HG03103 (cell line): ENCODE data around the gene DOCK2.
"Not testable (repeated sequence)": the region's sequence is repeated elsewhere in the genome, so short reads cannot be mapped to it uniquely, and the experiment has no call there.

Experiments
- ATAC-seq: cut with Tn5 transposase; IDR thresholded peaks from one replicate; pipeline ENCODE4 v1.9.1; 2021; ENCODE audit warnings: low read depth; ENCODE audit not compliant: unreplicated experiment

DOCK2 gene

DNA sequence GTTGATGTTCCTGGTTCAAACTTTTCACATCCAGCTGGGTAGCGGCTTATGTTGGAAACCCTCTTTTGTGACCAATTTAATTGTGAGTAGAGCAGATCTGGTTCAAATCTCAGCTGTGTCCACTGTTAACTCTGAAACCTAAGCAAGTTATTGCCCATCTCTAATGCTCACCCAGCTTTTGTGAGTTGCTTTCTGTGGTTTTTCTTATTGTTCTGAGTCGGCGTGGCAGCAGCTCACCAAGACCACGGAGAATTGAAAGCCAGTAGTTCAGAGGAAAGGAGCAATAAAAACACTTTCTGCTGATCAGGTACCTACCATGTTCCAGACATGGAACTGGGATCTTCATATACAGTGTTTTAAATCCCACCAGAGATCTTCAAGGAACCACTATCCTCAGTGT lies 114.4 kb downstream of the DOCK2 start:
- ATAC-seq: no peak

- ATAC-seq: not testable (repeated sequence)
Measured at GRCh38 chr5:169752566-169752965, 115.5 kb downstream of the DOCK2 start.

GRCh38 chr5:169753795-169754194 lies 116.7 kb downstream of the DOCK2 start:
- no peak for ATAC-seq

DNA sequence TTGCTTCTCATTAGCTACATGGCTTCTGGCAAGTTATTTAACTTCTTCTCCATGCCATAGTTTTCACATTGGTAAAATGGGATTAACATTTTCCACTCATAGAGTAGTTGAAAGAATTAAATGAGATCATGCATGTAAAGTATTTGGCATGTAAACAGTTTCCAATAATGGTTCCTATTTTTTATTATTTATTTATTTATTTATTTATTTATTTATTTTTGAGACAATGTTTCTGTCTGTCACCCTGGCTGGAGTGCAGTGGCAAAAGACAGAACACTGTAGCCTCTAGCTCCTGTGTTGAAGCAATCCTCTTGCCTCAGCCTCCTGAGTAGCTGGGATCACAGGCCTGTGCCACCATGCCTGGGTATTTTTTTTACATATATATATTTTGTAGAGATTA lies 117.7 kb downstream of the DOCK2 start:
- ATAC-seq: no peak

DNA sequence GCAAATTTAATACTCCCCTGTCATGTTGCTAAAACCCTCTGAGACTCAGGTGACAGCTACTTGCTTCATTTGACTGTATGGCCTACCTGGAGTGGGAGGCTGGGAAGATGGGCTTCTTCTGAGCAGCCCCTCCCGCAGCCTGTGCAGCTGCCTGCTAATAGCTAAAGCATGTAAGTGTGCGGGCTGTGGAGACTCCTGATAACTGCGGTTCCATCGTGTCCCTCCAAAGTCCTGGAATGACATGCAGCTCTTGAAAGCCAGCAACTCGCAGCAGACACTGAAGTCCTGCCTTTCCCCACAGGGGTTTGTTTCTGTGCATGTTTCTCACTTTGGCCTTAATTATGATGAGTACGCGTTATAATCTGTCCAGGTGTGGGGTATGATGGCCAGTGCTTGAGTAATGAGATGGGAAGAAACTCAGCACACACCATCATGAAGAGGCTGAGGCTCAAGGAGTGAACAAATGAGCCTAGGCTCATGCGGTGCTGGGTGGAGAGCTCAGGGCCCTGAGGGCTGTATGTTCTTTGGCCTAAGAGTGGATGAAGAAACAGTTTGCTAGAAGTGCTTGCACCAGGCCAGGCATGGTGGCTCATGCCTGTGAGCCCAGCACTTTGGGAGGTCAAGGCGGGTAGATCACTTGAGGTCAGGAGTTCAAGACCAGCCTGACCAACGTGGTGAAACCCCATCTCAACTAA lies 119.1 kb downstream of the DOCK2 start:
- ATAC-seq: no peak

DNA sequence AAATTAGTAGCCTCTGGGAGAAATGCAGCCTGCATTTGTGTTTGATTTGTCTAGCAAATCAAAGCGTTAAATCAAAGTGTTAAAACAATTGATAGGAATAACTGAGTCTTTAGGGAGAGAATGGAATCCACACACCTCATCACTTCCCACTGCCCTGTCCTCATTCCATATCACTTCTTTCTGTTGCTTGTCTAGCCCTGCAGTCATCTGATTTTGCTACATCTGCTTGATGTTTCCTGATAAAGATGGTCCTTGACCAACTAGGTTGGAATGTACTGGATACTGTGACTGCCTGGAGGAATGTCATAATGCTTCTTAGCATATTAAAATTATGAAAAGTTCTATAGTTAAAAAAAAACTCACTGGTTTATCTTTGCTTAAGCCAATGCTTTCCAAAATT lies 119.9 kb downstream of the DOCK2 start:
- no peak for ATAC-seq

- ATAC-seq: no peak
Measured at GRCh38 chr5:169758886-169759285, 121.8 kb downstream of the DOCK2 start.

- no peak for ATAC-seq
Measured at GRCh38 chr5:169760229-169760628, 123.2 kb downstream of the DOCK2 start.

- ATAC-seq: no peak
Measured at GRCh38 chr5:169762338-169763095, 125.4 kb downstream of the DOCK2 start.

- no peak for ATAC-seq
Measured at GRCh38 chr5:169763376-169764017, 126.4 kb downstream of the DOCK2 start.

GRCh38 chr5:169764018-169764378 lies 126.9 kb downstream of the DOCK2 start:
- no peak for ATAC-seq

GRCh38 chr5:169765176-169765996 lies 128.3 kb downstream of the DOCK2 start:
- ATAC-seq: no peak

DNA sequence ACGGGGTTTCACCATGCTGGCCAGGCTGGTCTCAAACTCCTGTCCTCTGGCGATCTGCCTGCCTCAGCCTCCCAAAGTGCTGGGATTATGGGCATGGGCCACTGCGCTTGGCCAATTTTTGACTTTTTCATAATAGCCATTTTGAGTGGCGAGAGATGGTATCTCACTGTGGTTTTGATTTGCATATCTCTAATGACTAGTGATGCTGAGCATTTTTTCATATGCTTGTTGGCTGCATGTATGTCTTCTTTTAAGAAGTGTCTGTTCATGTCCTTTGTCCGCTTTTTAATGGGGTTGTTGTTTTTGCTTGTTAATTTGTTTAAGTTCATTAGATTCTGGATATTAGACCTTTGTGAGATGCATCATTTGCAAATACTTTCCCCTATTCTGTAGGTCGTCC lies 129.9 kb downstream of the DOCK2 start:
- not testable (repeated sequence) for ATAC-seq

GRCh38 chr5:169767938-169768337 lies 130.9 kb downstream of the DOCK2 start:
- ATAC-seq: no peak

- ATAC-seq: no peak
Measured at GRCh38 chr5:169768416-169768815, 131.3 kb downstream of the DOCK2 start.

DNA sequence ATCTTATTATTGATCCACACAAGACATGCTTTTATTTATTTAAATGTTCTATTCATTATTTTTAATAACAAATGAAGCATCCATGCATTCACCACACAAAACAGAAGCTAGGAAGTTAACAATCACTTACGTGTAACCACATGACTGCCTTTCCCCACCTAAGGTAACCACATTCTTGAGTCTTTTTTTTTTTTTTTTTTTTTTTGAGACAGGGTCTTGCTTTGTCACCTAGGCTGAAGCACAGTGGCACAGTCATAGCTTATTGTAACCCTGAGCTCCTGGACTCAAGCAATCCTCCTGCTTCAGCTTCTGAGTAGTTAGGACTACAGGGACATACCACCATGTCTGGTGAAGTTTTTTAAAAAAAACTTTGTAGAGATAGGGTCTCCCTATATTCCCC lies 133.0 kb downstream of the DOCK2 start:
- no peak for ATAC-seq

DNA sequence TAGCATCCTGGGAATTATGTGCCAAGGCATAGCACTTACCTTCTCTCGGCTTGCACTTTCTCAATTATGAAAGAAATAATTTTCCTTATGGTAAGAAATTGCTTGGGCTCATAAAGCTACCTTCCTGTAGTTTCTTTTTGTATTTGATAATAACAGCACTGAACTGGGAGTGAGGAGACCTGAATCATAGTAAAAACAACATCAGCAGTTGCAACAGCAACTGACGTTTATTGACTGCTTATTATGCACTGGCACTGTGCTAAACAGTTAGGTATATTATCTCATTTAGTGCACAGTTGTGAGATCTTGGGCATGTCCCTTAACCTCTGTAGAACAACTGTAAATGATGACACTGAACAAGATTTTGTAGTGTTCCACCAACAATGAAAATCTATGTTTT lies 135.2 kb downstream of the DOCK2 start:
- no peak for ATAC-seq

DNA sequence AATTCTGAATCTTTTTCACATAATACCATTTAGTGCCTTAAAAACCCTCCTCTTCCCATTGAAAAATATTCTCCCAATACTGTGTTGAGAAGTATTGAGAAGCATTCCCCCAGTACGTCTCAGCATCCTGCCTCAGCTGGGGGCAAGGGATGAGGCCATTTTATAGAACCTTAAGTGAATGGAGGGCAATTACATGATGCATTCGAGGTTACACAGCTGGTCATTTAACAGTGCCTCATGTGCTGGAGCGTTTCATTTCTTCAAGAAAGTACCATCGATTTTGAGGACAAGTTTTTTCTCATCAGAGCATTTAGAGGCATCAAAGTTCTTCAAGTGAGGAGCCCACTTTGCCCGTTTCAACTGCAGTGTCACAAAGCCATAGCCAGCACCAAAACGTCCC lies 135.6 kb downstream of the DOCK2 start:
- no peak for ATAC-seq

DNA sequence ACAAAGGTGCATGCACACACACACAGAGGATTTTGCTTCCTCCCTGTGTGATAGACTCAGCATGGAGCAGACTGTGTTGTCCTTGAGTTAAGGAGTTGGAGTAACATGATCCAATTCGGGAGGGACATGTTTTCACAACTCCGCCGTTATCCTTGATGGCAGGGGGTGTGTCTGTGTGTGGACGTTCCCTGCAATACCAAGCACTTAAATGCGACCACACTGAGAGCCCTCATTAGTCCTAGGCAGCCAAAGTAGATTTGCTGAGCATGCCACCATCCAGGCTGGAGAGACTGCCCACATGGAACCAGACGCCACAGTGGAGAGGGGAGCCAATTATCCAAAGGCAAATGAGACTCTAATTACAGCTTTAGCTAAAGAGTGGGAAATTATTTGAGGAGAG lies 140.1 kb downstream of the DOCK2 start:
- ATAC-seq: no peak

DNA sequence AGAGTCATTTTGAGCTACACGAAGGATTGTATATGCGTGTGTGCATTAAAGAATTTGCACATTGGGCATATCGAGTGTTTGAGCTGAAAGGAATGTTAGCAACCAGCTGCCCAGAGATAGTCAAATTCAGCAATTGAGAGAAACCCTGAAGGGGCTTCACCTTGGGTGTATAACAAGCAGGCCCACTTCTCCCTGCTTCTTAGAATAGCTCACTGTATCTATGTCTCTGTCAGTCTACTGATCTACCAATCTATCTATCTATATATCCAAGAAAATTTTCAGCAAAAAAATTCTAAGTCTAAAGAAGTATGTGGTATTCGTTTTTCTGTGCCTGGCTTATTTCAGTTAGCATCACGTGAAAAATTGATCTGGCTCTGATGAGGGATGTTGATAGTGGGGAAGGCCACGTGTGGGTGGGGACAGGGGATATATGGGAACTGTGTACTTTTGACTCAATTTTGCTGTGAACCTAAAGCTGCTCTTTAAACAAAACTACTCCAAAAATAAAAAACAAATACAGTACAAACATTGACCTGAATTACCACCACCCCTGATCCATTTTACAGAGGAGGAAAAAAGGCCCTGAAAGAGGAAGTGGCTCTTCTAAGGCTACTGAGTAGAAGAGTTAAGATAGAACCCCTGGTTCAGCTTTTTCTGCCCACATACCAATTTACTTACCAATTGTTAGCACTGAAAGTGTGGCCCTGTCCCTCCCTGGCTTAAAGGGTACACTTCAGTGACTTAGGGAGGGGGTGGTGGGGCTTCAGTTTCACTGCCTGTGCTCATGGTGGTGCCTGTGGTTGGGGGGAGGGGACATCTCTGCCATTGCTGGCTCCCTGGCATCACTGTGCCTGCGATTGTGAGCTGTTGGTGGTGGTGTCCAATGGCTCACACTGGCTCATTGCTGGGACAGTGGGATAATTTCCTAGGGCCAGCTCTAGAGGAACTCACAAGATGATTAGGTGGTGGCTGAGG lies 141.8 kb downstream of the DOCK2 start:
- ATAC-seq: peak; percentile 92
